Astrocyte (in vitro differentiated cells and primary cell): ENCODE measurements around the gene MUS81. TPM values are rescaled to one million over a fixed set of nuclear protein-coding genes. Genes with fewer than 3 reads are reported as not detected.
"Not testable (repeated sequence)": the region's sequence is repeated elsewhere in the genome, so short reads cannot be mapped to it uniquely, and the experiment has no call there.

Experiments used
- DNase-seq: peaks from one replicate; pipeline ENCODE4 v3.0.0-alpha.2; 2010; ENCODE audit warnings: low read depth
- FAIRE-seq: peaks from 2 replicates; lab custom pipeline; 2011; peaks lifted over from hg19 to GRCh38; lab: Jason Lieb, UNC
- H2AFZ ChIP-seq: 2 replicates; pipeline ENCODE4 v1.6.0; 2012; ENCODE audit warnings: low read depth, low read length, inconsistent platforms
- H3K27ac ChIP-seq: 2 replicates; pipeline ENCODE4 v1.5.1; 2011; ENCODE audit warnings: low read depth, low read length, inconsistent platforms
- H3K27me3 ChIP-seq: 2 replicates; pipeline ENCODE4 v1.6.0; 2011; ENCODE audit warnings: low read length, inconsistent platforms; ENCODE audit not compliant: insufficient read depth
- H3K36me3 ChIP-seq: 2 replicates; pipeline ENCODE4 v1.5.1; 2011; ENCODE audit warnings: low read length, inconsistent platforms; ENCODE audit not compliant: insufficient read depth
- H3K4me1 ChIP-seq: 2 replicates; pipeline ENCODE4 v1.5.1; 2011; ENCODE audit warnings: low read length, inconsistent platforms; ENCODE audit not compliant: insufficient read depth
- H3K4me2 ChIP-seq: 2 replicates; pipeline ENCODE4 v1.6.0; 2012; ENCODE audit warnings: low read length, inconsistent platforms
- H3K4me3 ChIP-seq: 2 replicates; pipeline ENCODE4 v1.5.1; 2011; ENCODE audit warnings: low read depth, mild to moderate bottlenecking, low read length, inconsistent platforms; ENCODE audit not compliant: insufficient read depth
- H3K79me2 ChIP-seq: 2 replicates; pipeline ENCODE4 v1.6.0; 2012; ENCODE audit warnings: mild to moderate bottlenecking, low read length, inconsistent platforms; ENCODE audit not compliant: insufficient read depth
- H3K9ac ChIP-seq: 2 replicates; pipeline ENCODE4 v1.6.0; 2012; ENCODE audit warnings: mild to moderate bottlenecking, low read length, inconsistent platforms
- H3K9me3 ChIP-seq: 2 replicates; pipeline ENCODE4 v1.5.1; 2012; ENCODE audit warnings: low read depth, mild to moderate bottlenecking, low read length, inconsistent platforms; ENCODE audit not compliant: insufficient read depth
- H4K20me1 ChIP-seq: 2 replicates; pipeline ENCODE4 v1.6.0; 2012; ENCODE audit warnings: low read length, inconsistent platforms; ENCODE audit not compliant: insufficient read depth
- H3K27ac Mint-ChIP-seq: one replicate; pipeline ENCODE4 v1.8.0; 2021; ENCODE audit warnings: mild to moderate bottlenecking, mixed read lengths; ENCODE audit not compliant: unreplicated experiment
- H3K27me3 Mint-ChIP-seq: one replicate; pipeline ENCODE4 v1.8.0; 2021; ENCODE audit warnings: low read depth, mixed read lengths; ENCODE audit not compliant: unreplicated experiment
- H3K36me3 Mint-ChIP-seq: one replicate; pipeline ENCODE4 v1.8.0; 2021; ENCODE audit warnings: low read depth, mixed read lengths; ENCODE audit not compliant: unreplicated experiment
- H3K4me1 Mint-ChIP-seq: one replicate; pipeline ENCODE4 v1.8.0; 2021; ENCODE audit warnings: low read depth, mixed read lengths; ENCODE audit not compliant: unreplicated experiment
- H3K4me3 Mint-ChIP-seq: one replicate; pipeline ENCODE4 v1.8.0; 2021; ENCODE audit warnings: mild to moderate bottlenecking, moderate library complexity, mixed read lengths; ENCODE audit not compliant: unreplicated experiment
- H3K9me3 Mint-ChIP-seq: one replicate; pipeline ENCODE4 v1.8.0; 2021; ENCODE audit warnings: mild to moderate bottlenecking, mixed read lengths; ENCODE audit not compliant: unreplicated experiment
- EZH2 ChIP-seq: IDR thresholded peaks from 2 replicates; pipeline ENCODE4 v1.6.1; 2012; ENCODE audit warnings: mild to moderate bottlenecking, low read length, inconsistent platforms; ENCODE audit not compliant: insufficient read depth
- total RNA-seq: library from RNA; stranded (reverse); gene quantifications from 2 replicates; pipeline ENCODE4 v1.2.1, GENCODE V29; 2021
- TF ChIP-seq, protein P1 (sequence below): IDR thresholded peaks from 2 replicates; pipeline ENCODE4 v1.5.1; 2011; ENCODE audit warnings: low read depth, mild to moderate bottlenecking, inconsistent platforms, low read length, moderate library complexity; ENCODE audit not compliant: insufficient read depth

MUS81 gene
- total RNA-seq, 1 donor from 2014 or later, result 59.9 TPM

DNA sequence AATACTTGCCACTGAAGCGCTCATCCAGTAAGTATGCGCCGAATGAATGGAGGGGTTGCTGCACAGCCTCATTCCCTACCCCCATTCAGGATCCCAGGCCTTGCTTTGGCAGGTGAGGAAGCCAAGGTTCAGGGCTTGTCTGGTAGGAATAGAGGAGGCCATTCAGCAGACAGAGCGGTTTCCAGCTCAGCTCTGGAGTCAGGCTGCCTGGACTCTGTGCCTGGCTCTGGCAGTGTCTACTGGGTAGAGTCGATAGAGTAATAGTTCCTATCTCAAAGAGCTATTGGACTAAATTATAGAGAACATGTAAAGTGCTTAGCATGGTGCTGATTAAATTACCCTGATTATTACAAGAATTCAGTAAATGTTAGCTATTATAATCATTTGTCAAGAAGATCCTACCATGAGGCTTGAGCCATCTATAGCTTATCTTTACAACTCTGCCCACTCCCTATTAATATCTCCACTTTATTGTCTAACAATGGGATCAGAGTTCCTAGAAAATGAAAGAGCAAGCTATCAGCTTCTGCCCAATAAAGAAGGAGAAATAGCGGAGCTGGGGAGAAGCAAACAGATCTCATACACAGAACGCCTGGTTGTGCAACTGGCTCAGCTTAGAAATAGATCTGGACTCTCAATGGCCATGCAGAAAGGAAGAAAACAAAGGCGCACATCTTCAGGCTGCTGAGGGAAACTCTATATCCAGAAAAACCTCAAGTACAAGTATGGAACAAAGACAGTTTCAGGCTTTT is 33.1 kb upstream of the MUS81 start:
- TF ChIP-seq, protein P1, sequence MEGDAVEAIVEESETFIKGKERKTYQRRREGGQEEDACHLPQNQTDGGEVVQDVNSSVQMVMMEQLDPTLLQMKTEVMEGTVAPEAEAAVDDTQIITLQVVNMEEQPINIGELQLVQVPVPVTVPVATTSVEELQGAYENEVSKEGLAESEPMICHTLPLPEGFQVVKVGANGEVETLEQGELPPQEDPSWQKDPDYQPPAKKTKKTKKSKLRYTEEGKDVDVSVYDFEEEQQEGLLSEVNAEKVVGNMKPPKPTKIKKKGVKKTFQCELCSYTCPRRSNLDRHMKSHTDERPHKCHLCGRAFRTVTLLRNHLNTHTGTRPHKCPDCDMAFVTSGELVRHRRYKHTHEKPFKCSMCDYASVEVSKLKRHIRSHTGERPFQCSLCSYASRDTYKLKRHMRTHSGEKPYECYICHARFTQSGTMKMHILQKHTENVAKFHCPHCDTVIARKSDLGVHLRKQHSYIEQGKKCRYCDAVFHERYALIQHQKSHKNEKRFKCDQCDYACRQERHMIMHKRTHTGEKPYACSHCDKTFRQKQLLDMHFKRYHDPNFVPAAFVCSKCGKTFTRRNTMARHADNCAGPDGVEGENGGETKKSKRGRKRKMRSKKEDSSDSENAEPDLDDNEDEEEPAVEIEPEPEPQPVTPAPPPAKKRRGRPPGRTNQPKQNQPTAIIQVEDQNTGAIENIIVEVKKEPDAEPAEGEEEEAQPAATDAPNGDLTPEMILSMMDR, result no peak
- TF ChIP-seq EZH2, result no peak
- peaks cover 20% of the 10 kb centered on the region for H3K27me3 ChIP-seq
- no peaks in the 10 kb centered on the region for H3K4me1 ChIP-seq
- H3K9me3 Mint-ChIP-seq, result no peaks in the 10 kb centered on the region
- H3K79me2 ChIP-seq, result no peaks in the 10 kb centered on the region
- FAIRE-seq (no peak), DNase-seq (no peak)
- H3K27me3 Mint-ChIP-seq, result peaks cover 16% of the 10 kb centered on the region
- H3K27ac ChIP-seq, result no peak overlapping the region
- no peaks in the 10 kb centered on the region for H3K9me3 ChIP-seq
- no peak overlapping the region for H3K4me3 Mint-ChIP-seq
- no peaks in the 10 kb centered on the region for H4K20me1 ChIP-seq
- H2AFZ ChIP-seq, result no peak overlapping the region
- H3K36me3 Mint-ChIP-seq, result peaks cover 3% of the 10 kb centered on the region
- no peak overlapping the region for H3K27ac Mint-ChIP-seq
- H3K4me1 Mint-ChIP-seq, result no peaks in the 10 kb centered on the region
- H3K4me2 ChIP-seq, result no peak overlapping the region
- no peaks in the 10 kb centered on the region for H3K36me3 ChIP-seq
- no peak overlapping the region for H3K4me3 ChIP-seq
- no peak overlapping the region for H3K9ac ChIP-seq

DNA sequence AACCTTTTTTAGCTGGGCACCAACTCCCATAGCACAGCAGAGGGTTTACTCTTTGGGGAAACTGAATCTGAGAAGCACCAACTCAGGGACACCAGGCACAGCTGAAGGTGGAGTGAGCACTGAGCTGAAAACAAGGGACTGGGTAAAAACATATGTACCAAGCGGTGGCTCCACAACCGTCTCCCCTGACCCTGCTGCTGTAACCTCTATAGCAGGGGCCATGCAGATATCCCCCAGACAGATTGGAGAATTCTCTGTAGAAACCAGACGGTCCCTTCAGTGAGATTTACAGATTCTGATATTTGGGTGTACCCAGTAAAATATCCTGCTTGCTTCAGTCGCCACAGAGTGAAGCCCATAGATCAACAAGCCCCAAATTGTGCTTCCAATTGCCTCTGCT is 30.8 kb upstream of the MUS81 start:
- TF ChIP-seq EZH2, result no peak
- DNase-seq, result no peak
- Mint-ChIP-seq H3K9me3 (peaks cover 4% of the 10 kb centered on the region), H3K27ac (no peak overlapping the region), H3K4me3 (no peak overlapping the region), H3K4me1 (peaks cover 2% of the 10 kb centered on the region), H3K36me3 (peaks cover 3% of the 10 kb centered on the region), H3K27me3 (peaks cover 20% of the 10 kb centered on the region)
- FAIRE-seq, result no peak
- Histone ChIP-seq H3K4me1 (peaks cover 14% of the 10 kb centered on the region), H3K36me3 (no peaks in the 10 kb centered on the region), H3K79me2 (peaks cover 3% of the 10 kb centered on the region), H3K4me2 (no peak overlapping the region), H3K9me3 (no peaks in the 10 kb centered on the region), H3K4me3 (no peak overlapping the region), H2AFZ (no peak overlapping the region), H4K20me1 (no peaks in the 10 kb centered on the region), H3K27me3 (peaks cover 28% of the 10 kb centered on the region), H3K9ac (no peak overlapping the region), H3K27ac (no peak overlapping the region)

DNA sequence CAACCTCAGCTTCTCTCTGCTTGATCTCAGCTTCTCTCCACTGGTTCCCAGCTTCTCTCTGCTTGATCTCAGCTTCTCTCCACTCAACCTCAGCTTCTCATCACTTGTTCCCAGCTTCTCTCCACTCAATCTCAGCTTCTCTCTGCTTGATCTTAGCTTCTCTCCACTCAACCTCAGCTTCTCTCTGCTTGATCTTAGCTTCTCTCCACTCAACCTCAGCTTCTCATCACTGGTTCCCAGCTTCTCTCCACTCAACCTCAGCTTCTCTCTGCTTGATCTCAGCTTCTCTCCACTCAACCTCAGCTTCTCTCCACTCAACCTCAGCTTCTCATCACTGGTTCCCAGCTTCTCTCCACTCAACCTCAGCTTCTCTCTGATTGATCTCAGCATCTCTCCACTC is 28.0 kb upstream of the MUS81 start:
- H3K27ac ChIP-seq, H2AFZ ChIP-seq, H3K4me1 Mint-ChIP-seq, DNase-seq, H3K79me2 ChIP-seq, H3K9me3 ChIP-seq, H3K4me3 ChIP-seq, H3K36me3 Mint-ChIP-seq, H3K27ac Mint-ChIP-seq, FAIRE-seq, H3K9me3 Mint-ChIP-seq, H3K4me2 ChIP-seq, H4K20me1 ChIP-seq, H3K36me3 ChIP-seq, H3K9ac ChIP-seq: not testable (repeated sequence)
- peaks cover 28% of the 10 kb centered on the region for H3K27me3 ChIP-seq
- Mint-ChIP-seq H3K27me3 (peaks cover 20% of the 10 kb centered on the region), H3K4me3 (peak overlapping the region; percentile 18)
- H3K4me1 ChIP-seq, result peaks cover 20% of the 10 kb centered on the region
